Activated naive CD4-positive, alpha-beta T cell (primary cell): ENCODE results near the gene CYP21A2.
"Not testable (repeated sequence)": the region's sequence is repeated elsewhere in the genome, so short reads cannot be mapped to it uniquely, and the experiment has no call there.

Experiments used
- DNase-seq, 4 experiments: peaks; one replicate each; lab custom pipeline; 2025; lab: John Stamatoyannopoulos, UW

Gene CYP21A2

GRCh38 chr6:32055756-32056155, 17.5 kb downstream of the CYP21A2 start:
- not testable (repeated sequence) for DNase-seq

GRCh38 chr6:32056254-32056653, 18.0 kb downstream of the CYP21A2 start:
- no peak for DNase-seq

GRCh38 chr6:32057966-32058365, 19.8 kb downstream of the CYP21A2 start:
- DNase-seq, result no peak

- DNase-seq, result no peak
Measured at GRCh38 chr6:32058511-32058963, 20.3 kb downstream of the CYP21A2 start.

- no peak for DNase-seq
Measured at GRCh38 chr6:32060966-32061655, 22.9 kb downstream of the CYP21A2 start.

GRCh38 chr6:32064706-32065105, 26.5 kb downstream of the CYP21A2 start:
- no peak for DNase-seq

- not testable (repeated sequence) for DNase-seq
Measured at GRCh38 chr6:32067521-32067920, 29.3 kb downstream of the CYP21A2 start.

GRCh38 chr6:32068315-32068714, 30.1 kb downstream of the CYP21A2 start:
- not testable (repeated sequence) for DNase-seq

- DNase-seq, result no peak
Measured at GRCh38 chr6:32068867-32069266, 30.7 kb downstream of the CYP21A2 start.

GRCh38 chr6:32069460-32069859, 31.2 kb downstream of the CYP21A2 start:
- DNase-seq, result no peak

GRCh38 chr6:32069878-32070515, 31.8 kb downstream of the CYP21A2 start:
- DNase-seq, result no peak

- no peak for DNase-seq
Measured at GRCh38 chr6:32070814-32071543, 32.8 kb downstream of the CYP21A2 start.

GRCh38 chr6:32073101-32073500, 34.9 kb downstream of the CYP21A2 start:
- no peak for DNase-seq

GRCh38 chr6:32073613-32074012, 35.4 kb downstream of the CYP21A2 start:
- DNase-seq, result no peak

- no peak for DNase-seq
Measured at GRCh38 chr6:32074996-32075532, 36.8 kb downstream of the CYP21A2 start.

- no peak for DNase-seq
Measured at GRCh38 chr6:32075781-32076180, 37.6 kb downstream of the CYP21A2 start.

GRCh38 chr6:32076321-32076809, 38.1 kb downstream of the CYP21A2 start:
- DNase-seq, result no peak

- DNase-seq, result no peak
Measured at GRCh38 chr6:32079566-32080290, 41.5 kb downstream of the CYP21A2 start.

- DNase-seq, result no peak
Measured at GRCh38 chr6:32081168-32081990, 43.2 kb downstream of the CYP21A2 start.

GRCh38 chr6:32082478-32082877, 44.3 kb downstream of the CYP21A2 start:
- no peak for DNase-seq

- no peak for DNase-seq
Measured at GRCh38 chr6:32082935-32083334, 44.7 kb downstream of the CYP21A2 start.
